EH (cell line): ENCODE results near the gene ABHD16B.

ENCODE experiments used
- DNase-seq: peaks from one replicate; pipeline ENCODE4 v3.0.0-alpha.2; 2015; ENCODE audit warnings: low read depth

The ABHD16B gene

GRCh38 chr20:63861365-63861934 lies at the start of gene ABHD16B:
Gene ABHD16B (plus strand): TSS chr20:63861498. CDS start chr20:63861541, 43 bp downstream.
- DNase-seq = no peak

DNA sequence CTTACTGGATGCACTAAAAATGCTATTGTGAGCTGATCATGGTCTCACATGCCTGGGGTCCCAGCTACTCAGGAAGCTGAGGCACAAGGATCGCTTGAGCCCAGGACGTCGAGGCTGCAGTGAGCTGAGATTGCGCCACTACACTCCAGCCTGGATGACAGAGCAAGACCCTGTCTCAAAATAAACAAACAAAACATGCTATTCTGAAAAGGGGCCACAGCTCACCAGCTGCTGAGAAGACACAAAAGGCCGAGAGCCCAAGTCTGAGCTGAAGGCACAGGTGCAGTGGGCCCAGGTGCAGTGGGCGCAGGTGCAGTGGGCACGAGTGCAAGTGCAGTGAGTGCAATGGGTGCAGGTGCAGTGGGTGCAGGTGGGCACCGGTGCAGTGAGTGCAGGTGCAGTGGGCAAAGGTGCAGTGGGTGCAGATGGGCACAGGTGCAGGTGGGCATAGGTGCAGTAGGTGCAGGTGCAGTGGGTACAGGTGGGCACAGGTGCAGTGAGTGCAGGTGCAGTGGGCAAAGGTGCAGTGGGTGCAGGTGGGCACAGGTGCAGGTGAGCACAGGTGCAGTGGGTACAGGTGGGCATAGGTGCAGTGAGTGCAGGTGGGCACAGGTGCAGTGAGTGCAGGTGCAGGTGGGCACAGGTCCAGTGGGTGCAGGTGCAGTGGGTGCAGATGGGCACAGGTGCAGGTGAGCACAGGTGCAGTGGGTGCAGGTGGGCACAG lies 46.2 kb upstream of the ABHD16B start:
- no peak for DNase-seq

DNA sequence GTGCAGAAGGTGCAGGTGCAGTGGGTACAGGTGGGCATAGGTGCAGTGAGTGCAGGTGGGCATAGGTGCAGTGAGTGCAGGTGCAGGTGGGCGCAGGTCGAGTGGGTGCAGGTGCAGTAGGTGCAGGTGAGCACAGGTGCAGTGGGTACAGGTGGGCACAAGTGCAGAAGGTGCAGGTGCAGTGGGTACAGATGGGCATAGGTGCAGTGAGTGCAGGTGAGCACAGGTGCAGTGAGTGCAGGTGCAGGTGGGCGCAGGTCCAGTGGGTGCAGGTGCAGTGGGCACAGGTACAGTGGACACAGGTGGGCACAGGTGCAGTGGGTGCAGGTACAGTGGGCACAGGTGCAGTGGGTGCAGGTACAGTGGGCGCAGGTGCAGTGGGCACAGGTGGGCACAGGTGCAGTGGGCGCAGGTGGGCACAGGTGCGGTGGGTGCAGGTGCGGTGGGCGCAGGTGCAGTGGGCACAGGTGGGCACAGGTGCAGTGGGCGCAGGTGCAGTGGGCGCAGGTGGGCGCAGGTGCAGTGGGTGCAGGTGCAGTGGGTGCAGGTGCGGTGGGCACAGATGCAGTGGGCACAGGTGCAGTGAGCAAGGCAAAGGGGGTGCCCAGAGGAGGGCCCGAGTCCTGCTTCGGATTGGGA lies 45.6 kb upstream of the ABHD16B start:
- no peak for DNase-seq

- DNase-seq = peak; percentile 49
These were observed 41.9 kb upstream of the ABHD16B start for GRCh38 chr20:63819224-63819921.

DNA sequence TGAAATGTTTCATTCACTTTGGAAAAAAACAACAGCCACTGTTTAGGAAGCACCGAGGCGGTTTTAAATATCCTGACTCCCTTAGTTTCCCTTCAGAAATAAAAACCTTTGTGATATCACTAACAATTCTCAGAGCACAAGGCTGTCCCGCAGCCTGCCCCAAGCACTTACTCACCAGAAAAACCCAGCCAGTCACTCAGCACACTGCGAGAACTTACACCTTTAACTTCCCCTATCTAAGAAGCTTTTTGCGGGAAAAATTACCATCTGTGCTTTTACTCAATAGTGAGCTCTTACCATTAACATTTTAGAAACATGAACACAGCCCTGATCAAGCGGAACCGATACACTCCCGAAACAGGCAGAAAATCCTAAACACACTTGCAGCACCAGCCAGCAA lies 39.5 kb upstream of the ABHD16B start:
- DNase-seq = no peak

DNA sequence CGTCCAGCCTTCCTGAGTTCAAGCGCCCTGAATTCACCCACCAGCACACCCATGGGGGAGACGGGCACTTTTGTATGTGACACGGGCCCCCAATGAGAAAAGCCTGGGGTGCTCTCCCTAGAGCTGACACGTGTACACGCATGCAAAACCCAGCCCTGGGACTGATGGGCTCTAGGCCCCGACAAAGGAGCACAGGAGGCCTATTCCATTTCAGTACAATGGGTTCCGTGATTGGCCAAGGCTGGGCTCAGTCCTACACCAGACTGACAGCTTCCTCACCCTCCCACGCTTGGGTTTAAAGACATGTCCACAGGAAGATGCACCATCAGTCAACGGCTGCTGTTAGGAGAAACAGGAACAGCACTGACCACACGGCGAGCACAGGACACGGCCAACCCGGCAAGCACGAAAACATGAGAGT lies 39.0 kb upstream of the ABHD16B start:
- DNase-seq = no peak

DNA sequence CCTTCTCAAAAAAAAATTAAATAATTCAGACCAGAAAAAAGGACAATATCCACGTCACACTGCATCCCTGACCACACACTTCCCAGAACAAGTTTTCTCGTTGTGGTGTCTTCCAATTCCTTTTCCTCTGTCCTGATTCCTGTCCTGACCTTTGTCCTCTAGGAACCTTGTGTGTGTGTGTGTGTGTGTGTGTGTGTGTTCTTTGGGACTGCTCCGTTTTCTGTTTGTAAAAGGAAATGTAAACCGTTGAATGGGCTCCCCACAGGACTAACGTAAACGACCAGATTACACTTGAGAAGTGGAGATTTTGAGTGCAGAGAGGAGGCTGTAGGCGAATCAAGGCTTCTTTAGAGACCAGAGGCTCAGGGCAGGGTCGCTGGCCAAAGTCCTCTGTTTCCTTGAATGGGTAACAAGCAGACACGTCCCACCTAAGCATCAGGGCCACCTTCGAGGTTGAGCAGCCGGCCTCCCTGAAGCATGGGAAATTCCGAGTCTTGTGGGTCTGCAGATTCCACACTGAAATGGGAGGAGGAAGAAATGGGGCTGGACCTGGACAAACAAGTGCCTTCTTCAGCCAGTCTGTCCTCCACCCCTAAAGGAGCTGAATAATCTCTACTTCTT lies 37.5 kb upstream of the ABHD16B start:
- no peak for DNase-seq

DNA sequence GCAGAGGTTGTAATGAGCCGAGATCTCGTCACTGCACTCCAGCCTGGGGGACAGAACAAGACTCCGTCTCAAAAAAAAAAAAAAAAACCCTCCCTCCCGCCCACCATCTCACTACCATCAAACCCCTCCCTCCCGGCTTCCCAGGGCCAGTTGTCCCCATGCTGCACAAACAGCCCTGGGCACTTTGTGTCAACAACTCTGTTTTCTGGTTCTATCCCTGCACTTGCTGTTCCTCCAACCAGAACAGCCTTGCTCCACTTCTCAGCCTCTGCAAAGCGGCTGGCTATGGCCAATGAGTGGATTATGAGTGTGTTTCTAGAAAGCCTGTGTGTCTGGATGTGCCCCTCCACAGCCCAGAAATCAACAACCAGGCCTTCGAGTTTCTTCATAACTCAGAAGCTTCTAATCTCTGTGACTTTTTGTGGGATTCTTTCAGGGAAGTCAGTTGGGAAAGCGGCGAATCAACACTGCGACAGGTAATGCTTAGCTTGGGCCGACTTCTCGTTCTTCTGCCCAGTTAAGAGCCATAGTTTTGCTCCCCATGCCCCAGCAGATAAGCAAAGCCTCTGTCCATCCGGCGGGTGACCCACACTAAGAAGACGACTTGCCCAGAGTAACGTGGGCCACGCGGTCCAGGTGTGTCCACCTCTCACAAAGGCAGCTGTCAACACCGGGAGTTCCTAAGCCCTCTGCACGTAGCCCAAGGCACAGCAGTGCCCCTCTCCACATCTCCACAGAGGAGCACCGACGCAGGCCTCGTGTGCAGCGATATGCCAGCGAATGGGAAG lies 35.8 kb upstream of the ABHD16B start:
- no peak for DNase-seq

- peak; percentile 27 for DNase-seq
These were observed 34.5 kb upstream of the ABHD16B start for GRCh38 chr20:63826753-63827152.

GRCh38 chr20:63828124-63828523 lies 33.2 kb upstream of the ABHD16B start:
- no peak for DNase-seq

DNA sequence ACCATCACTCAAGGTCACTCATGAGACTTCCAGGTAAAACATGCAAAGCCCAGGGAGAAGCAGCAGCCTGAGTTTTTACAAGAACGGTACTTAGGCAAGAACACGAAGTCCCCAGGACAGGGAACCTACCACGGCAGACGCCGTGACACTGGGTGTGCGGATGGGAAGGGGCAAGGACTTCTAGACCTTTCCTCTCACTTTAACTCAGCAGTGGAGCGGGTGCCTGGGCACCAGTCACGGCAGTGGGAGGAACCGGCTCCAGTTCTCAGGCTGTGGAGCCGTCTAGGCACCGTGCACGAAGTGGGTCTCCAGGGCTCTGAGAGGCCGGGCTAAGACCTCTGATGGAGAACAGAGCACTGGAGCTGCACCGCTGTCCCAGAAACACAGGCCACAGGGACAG lies 32.8 kb upstream of the ABHD16B start:
- no peak for DNase-seq

- DNase-seq = no peak
These were observed 32.3 kb upstream of the ABHD16B start for GRCh38 chr20:63828951-63829350.

- DNase-seq = no peak
These were observed 31.7 kb upstream of the ABHD16B start for GRCh38 chr20:63829603-63829944.

- no peak for DNase-seq
These were observed 31.1 kb upstream of the ABHD16B start for GRCh38 chr20:63829945-63830835.

DNA sequence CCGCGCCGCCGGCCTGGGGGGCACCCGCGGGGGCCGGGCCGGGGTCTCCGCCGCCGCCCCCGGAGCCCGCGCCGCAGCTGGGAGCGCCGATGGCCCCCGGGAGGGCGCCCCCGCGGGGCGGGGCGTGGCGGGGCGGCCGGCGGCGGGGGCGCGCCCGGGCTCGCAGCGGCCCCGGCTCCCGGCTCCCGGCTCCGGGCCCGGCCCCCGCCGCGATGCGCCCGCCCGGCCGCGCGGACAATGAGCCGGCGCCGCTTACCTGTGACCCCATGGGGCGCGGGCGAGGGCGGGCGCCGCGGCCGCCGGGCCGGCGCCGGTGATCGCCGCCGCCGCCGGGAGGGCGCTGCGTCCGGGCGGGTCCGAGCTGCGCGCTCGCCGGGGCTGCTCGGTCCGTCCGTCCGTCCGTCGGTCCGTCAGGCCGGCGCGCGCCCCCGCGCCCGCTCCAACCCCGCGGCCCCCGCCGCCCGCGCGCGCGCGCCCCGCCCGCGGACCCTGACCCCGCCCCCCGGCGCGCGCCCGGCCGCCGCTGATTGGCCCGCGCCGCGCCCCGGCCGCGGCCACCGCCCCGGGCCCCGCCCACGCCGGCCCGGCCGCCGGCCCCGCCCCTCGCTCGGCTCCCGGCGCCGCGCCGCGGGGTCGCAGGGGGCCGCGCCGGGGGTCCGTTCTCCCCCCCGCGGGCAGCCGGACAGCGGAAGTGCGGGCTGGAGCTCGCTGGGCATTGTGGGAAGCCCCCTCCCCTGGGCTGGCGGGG lies 30.3 kb upstream of the ABHD16B start, which contains the start of gene ZBTB46:
ZBTB46 (minus strand) TSS at position 424 of the 748 bp plus-strand sequence. CDS start 40,507 bp downstream, outside the sequence.
- DNase-seq = peak; percentile 48

GRCh38 chr20:63831646-63831992 lies 29.7 kb upstream of the ABHD16B start:
- DNase-seq = no peak

DNA sequence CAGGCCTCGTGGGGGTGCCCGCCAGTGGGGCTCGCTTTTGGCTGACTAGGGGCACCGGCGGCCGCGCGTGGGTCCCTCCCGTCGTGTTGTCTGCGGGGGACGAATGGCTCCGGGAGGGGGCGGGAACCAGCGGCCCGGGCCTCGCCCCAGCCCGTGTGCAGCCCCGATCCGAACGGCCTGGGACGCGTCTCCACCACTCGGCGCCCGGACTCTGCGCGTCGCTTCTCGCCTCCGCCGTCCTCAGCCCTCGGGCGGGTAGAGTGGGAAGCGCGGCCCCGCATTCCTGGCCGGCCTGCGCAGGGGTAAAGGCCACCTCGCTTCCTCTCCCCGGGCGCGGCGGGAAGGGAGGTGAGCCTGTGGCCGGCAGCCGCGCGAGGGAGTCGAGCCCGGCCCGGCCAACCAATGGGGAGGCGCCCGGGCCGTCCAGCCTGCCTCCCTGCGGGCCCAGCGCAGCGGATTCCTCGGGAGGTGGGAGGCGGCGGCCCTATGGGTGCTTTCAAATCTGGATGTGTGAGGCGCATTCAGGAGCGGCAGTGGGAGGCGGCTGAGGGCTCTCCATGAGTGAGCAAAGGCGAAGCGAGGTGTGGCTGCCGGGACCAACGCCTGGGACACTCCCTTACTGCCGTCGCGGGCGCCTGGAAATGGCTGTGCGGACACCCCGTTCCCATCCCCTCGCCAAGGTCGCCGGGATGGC lies 29.2 kb upstream of the ABHD16B start:
- DNase-seq = peak; percentile 39

DNA sequence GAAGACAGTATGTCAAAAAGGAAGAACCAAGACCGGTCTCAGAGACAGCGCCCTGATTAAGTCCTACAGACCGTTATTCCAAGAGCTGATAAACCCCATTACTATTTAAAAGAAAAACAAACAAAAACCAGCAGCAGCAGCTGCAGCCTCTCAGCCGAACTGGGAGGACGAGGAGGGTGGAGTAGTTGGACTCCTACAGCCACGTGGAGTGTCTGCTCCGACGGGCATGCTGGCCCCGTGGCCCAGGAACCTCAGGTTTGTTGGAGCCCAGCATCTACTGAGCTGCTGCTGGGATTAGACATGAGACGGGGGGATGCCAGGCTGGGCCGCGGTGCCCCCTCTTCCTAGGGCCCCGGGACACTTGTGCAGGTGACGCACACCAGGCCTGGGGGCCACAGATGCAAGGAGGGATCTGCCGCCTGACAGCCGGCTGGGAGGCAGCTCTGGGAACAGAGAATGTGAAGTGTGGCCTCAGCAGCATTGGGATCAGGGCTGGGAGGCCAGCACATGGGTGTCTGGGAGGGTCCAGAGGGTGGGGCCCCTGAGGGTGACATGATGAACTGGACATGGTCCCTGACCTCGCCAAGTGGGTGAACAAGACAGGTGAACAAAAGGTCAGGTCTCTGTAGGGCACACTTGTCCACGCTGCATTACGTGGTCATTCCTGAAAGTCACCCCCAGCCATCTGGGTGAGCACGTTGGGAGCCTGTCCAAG lies 27.4 kb upstream of the ABHD16B start:
- peak; percentile 79 for DNase-seq

- DNase-seq = no peak
These were observed 26.8 kb upstream of the ABHD16B start for GRCh38 chr20:63834491-63834880.
